CD4-positive, alpha-beta T cell treated with Interleukin-17A for 4 hours (primary cell): ENCODE measurements around the gene FSIP1.

Experiments
- DNase-seq: peaks from one replicate; pipeline ENCODE4 v3.0.0-alpha.2; 2020; ENCODE audit warnings: mixed read lengths

FSIP1 gene

GRCh38 chr15:39792025-39792843, 9.6 kb upstream of the FSIP1 start:
- DNase-seq = no peak

- DNase-seq = no peak
Observed at GRCh38 chr15:39789736-39790135, 7.1 kb upstream of the FSIP1 start.

- DNase-seq = no peak
Observed at GRCh38 chr15:39788800-39789565, 6.3 kb upstream of the FSIP1 start.

- DNase-seq = no peak
Observed at GRCh38 chr15:39788108-39788507, 5.5 kb upstream of the FSIP1 start.

GRCh38 chr15:39787479-39787878, 4.8 kb upstream of the FSIP1 start:
- DNase-seq = no peak

GRCh38 chr15:39786447-39787056, 3.9 kb upstream of the FSIP1 start:
- DNase-seq = peak; percentile 12

GRCh38 chr15:39785841-39786240, 3.2 kb upstream of the FSIP1 start:
- no peak for DNase-seq

GRCh38 chr15:39785139-39785538, 2.5 kb upstream of the FSIP1 start:
- DNase-seq = no peak

- DNase-seq = no peak
Observed at GRCh38 chr15:39784638-39785037, 2.0 kb upstream of the FSIP1 start.

GRCh38 chr15:39784125-39784524, 1.5 kb upstream of the FSIP1 start:
- DNase-seq = no peak

GRCh38 chr15:39783244-39783820, 691 bp upstream of the FSIP1 start:
- DNase-seq = no peak

- DNase-seq = no peak
Observed at GRCh38 chr15:39781967-39782302, 706 bp downstream of the FSIP1 start.

- DNase-seq = no peak
Observed at GRCh38 chr15:39781147-39781966, 1.3 kb downstream of the FSIP1 start.

GRCh38 chr15:39778021-39778420, 4.6 kb downstream of the FSIP1 start:
- no peak for DNase-seq

GRCh38 chr15:39777496-39777895, 5.1 kb downstream of the FSIP1 start:
- no peak for DNase-seq

- no peak for DNase-seq
Observed at GRCh38 chr15:39776068-39776467, 6.6 kb downstream of the FSIP1 start.

GRCh38 chr15:39774688-39775267, 7.9 kb downstream of the FSIP1 start:
- DNase-seq = peak; percentile 65

- DNase-seq = no peak
Observed at GRCh38 chr15:39770748-39771689, 11.6 kb downstream of the FSIP1 start.

GRCh38 chr15:39767921-39768320, 14.7 kb downstream of the FSIP1 start:
- no peak for DNase-seq

GRCh38 chr15:39761006-39761405, 21.6 kb downstream of the FSIP1 start:
- DNase-seq = no peak
